Colon (tissue), 2 donors: ENCODE data around the gene P3H1.
"Not testable (repeated sequence)": the region's sequence is repeated elsewhere in the genome, so short reads cannot be mapped to it uniquely, and the experiment has no call there.

Experiments used
- FAIRE-seq: peaks from 2 replicates; lab custom pipeline; 2012; peaks lifted over from hg19 to GRCh38; lab: Jason Lieb, UNC
- donor health status: control.
- donor health status: control.

P3H1 gene

GRCh38 chr1:42730002-42730401 is 36.8 kb downstream of the P3H1 start:
- no peak for FAIRE-seq

GRCh38 chr1:42725820-42726219 is 41.0 kb downstream of the P3H1 start:
- FAIRE-seq: not testable (repeated sequence)

- no peak for FAIRE-seq
Measured at GRCh38 chr1:42723511-42723910, 43.3 kb downstream of the P3H1 start.

GRCh38 chr1:42722403-42722802 is 44.4 kb downstream of the P3H1 start:
- FAIRE-seq: not testable (repeated sequence)

GRCh38 chr1:42721926-42722325 is 44.9 kb downstream of the P3H1 start:
- no peak for FAIRE-seq

- FAIRE-seq: no peak
Measured at GRCh38 chr1:42720868-42721267, 46.0 kb downstream of the P3H1 start.

- not testable (repeated sequence) for FAIRE-seq
Measured at GRCh38 chr1:42714441-42714840, 52.4 kb downstream of the P3H1 start.

GRCh38 chr1:42713293-42713692 is 53.5 kb downstream of the P3H1 start:
- FAIRE-seq: no peak

GRCh38 chr1:42712808-42713207 is 54.0 kb downstream of the P3H1 start:
- FAIRE-seq: not testable (repeated sequence)

GRCh38 chr1:42703888-42704464 is 62.9 kb downstream of the P3H1 start:
- no peak for FAIRE-seq

- no peak for FAIRE-seq
Measured at GRCh38 chr1:42700006-42700405, 66.8 kb downstream of the P3H1 start.

- no peak for FAIRE-seq
Measured at GRCh38 chr1:42698081-42698813, 68.6 kb downstream of the P3H1 start.
